ENCODE data around the gene CTNS. TPM values are rescaled to one million over a fixed set of nuclear protein-coding genes. Genes with fewer than 3 reads are reported as not detected.
A peak's percentile ranks its signal among the peaks of the same experiment; 100 is the strongest.

The CTNS gene
- total RNA-seq, result 10 to 100 TPM; 10.3 TPM

- Mint-ChIP-seq H3K4me3 (peak within 1 kb of the TSS; percentile 89), H3K9me3 (no peaks in the 10 kb centered on the region), H3K4me1 (peaks cover 52% of the 10 kb centered on the region), H3K27ac (peak within 1 kb of the TSS; percentile 99), H3K27me3 (no peaks in the 10 kb centered on the region), H3K36me3 (ENCODE audit: low read depth) (peaks cover 7% of the 10 kb centered on the region)
- ChIA-PET POLR2A (interaction anchor here (0.5 to 1.0 kb wide), 2 partner anchors 78 to 822 kb away, joined by 3 read pairs; no protein-coding TSS in a partner anchor), CTCF (interaction anchor here (0.7 to 1.4 kb wide), 7 partner anchors 11 to 211 kb away, joined by 3 to 9 read pairs (median 4); no protein-coding TSS in a partner anchor)
- peak; percentile 96 for DNase-seq
Observed at GRCh38 chr17:3636154-3636907, at the start of gene CTNS, which contains the start of gene SHPK. Gene CTNS (plus strand): TSS chr17:3636760. CDS start chr17:3640207, 3,447 bp downstream. Gene SHPK (minus strand): TSS chr17:3636250. CDS start chr17:3636219, 31 bp downstream.

- DNase-seq, result no peak
- no peaks in the 10 kb centered on the region for H3K27me3 Mint-ChIP-seq
- no peak overlapping the region for H3K4me3 Mint-ChIP-seq
- no peaks in the 10 kb centered on the region for H3K36me3 Mint-ChIP-seq (ENCODE audit: low read depth)
- POLR2A ChIA-PET, result no interaction called here
- CTCF ChIA-PET, result interaction anchor here (0.7 kb wide), 1 partner anchor 29 kb away, joined by 3 read pairs; no protein-coding TSS in a partner anchor
- H3K27ac Mint-ChIP-seq, result no peak overlapping the region
- no peaks in the 10 kb centered on the region for H3K4me1 Mint-ChIP-seq
- no peaks in the 10 kb centered on the region for H3K9me3 Mint-ChIP-seq
Observed at GRCh38 chr17:3589784-3590183, 46.8 kb upstream of the CTNS start.

GRCh38 chr17:3590231-3590630 is 46.3 kb upstream of the CTNS start:
- Mint-ChIP-seq H3K4me1 (no peaks in the 10 kb centered on the region), H3K9me3 (no peaks in the 10 kb centered on the region), H3K27me3 (no peaks in the 10 kb centered on the region), H3K4me3 (no peak overlapping the region), H3K27ac (peak overlapping the region; percentile 5), H3K36me3 (ENCODE audit: low read depth) (no peaks in the 10 kb centered on the region)
- ChIA-PET POLR2A (no interaction called here), CTCF (interaction anchor here (0.7 to 1.6 kb wide), 2 partner anchors 28 to 29 kb away, joined by 3 read pairs; no protein-coding TSS in a partner anchor)
- DNase-seq, result no peak

- Mint-ChIP-seq H3K27me3 (no peaks in the 10 kb centered on the region), H3K4me1 (no peaks in the 10 kb centered on the region), H3K27ac (no peak overlapping the region), H3K4me3 (no peak overlapping the region), H3K9me3 (no peaks in the 10 kb centered on the region), H3K36me3 (ENCODE audit: low read depth) (no peaks in the 10 kb centered on the region)
- POLR2A ChIA-PET, result no interaction called here
- no peak for DNase-seq
- CTCF ChIA-PET, result interaction anchor here (1.6 kb wide), 1 partner anchor 28 kb away, joined by 3 read pairs; no protein-coding TSS in a partner anchor
Observed at GRCh38 chr17:3590768-3591167, 45.8 kb upstream of the CTNS start.

- Mint-ChIP-seq H3K4me1 (no peaks in the 10 kb centered on the region), H3K4me3 (no peak overlapping the region), H3K9me3 (no peaks in the 10 kb centered on the region), H3K27ac (no peak overlapping the region), H3K36me3 (ENCODE audit: low read depth) (no peaks in the 10 kb centered on the region), H3K27me3 (no peaks in the 10 kb centered on the region)
- POLR2A ChIA-PET, result no interaction called here
- CTCF ChIA-PET, result interaction anchor here (1.4 kb wide), 1 partner anchor 8 kb away, joined by 3 read pairs; no protein-coding TSS in a partner anchor
- DNase-seq, result no peak
Observed at GRCh38 chr17:3592216-3592860, 44.2 kb upstream of the CTNS start.

GRCh38 chr17:3593384-3593783 is 43.2 kb upstream of the CTNS start:
- no peak for DNase-seq
- Mint-ChIP-seq H3K27me3 (no peaks in the 10 kb centered on the region), H3K36me3 (ENCODE audit: low read depth) (no peaks in the 10 kb centered on the region), H3K9me3 (no peaks in the 10 kb centered on the region), H3K4me1 (no peaks in the 10 kb centered on the region), H3K27ac (no peak overlapping the region), H3K4me3 (no peak overlapping the region)
- CTCF ChIA-PET, result no interaction called here
- POLR2A ChIA-PET, result no interaction called here

- POLR2A ChIA-PET, result no interaction called here
- CTCF ChIA-PET, result interaction anchor here (0.6 kb wide), 1 partner anchor 88 kb away, joined by 3 read pairs; no protein-coding TSS in a partner anchor
- H3K27me3 Mint-ChIP-seq, result no peaks in the 10 kb centered on the region
- H3K4me3 Mint-ChIP-seq, result no peak overlapping the region
- H3K27ac Mint-ChIP-seq, result no peak overlapping the region
- DNase-seq, result no peak
- H3K4me1 Mint-ChIP-seq, result no peaks in the 10 kb centered on the region
- H3K36me3 Mint-ChIP-seq (ENCODE audit: low read depth), result no peaks in the 10 kb centered on the region
- no peaks in the 10 kb centered on the region for H3K9me3 Mint-ChIP-seq
Observed at GRCh38 chr17:3594051-3594800, 42.3 kb upstream of the CTNS start.

GRCh38 chr17:3594976-3595375 is 41.6 kb upstream of the CTNS start:
- Mint-ChIP-seq H3K27me3 (no peaks in the 10 kb centered on the region), H3K9me3 (no peaks in the 10 kb centered on the region), H3K4me1 (no peaks in the 10 kb centered on the region), H3K27ac (no peak overlapping the region), H3K4me3 (no peak overlapping the region), H3K36me3 (ENCODE audit: low read depth) (no peaks in the 10 kb centered on the region)
- DNase-seq, result no peak
- CTCF ChIA-PET, result no interaction called here
- POLR2A ChIA-PET, result no interaction called here

- no peaks in the 10 kb centered on the region for H3K9me3 Mint-ChIP-seq
- no peaks in the 10 kb centered on the region for H3K27me3 Mint-ChIP-seq
- no peak overlapping the region for H3K27ac Mint-ChIP-seq
- DNase-seq, result no peak
- no peaks in the 10 kb centered on the region for H3K36me3 Mint-ChIP-seq (ENCODE audit: low read depth)
- H3K4me3 Mint-ChIP-seq, result no peak overlapping the region
- ChIA-PET CTCF (no interaction called here), POLR2A (no interaction called here)
- no peaks in the 10 kb centered on the region for H3K4me1 Mint-ChIP-seq
Observed at GRCh38 chr17:3596804-3597464, 39.6 kb upstream of the CTNS start.

- POLR2A ChIA-PET, result no interaction called here
- Mint-ChIP-seq H3K4me3 (no peak overlapping the region), H3K27ac (no peak overlapping the region), H3K4me1 (peaks cover 4% of the 10 kb centered on the region), H3K9me3 (no peaks in the 10 kb centered on the region), H3K36me3 (ENCODE audit: low read depth) (no peaks in the 10 kb centered on the region), H3K27me3 (no peaks in the 10 kb centered on the region)
- no peak for DNase-seq
- CTCF ChIA-PET, result interaction anchor here (0.6 kb wide), 1 partner anchor 39 kb away, joined by 3 read pairs; no protein-coding TSS in a partner anchor
Observed at GRCh38 chr17:3598078-3598477, 38.5 kb upstream of the CTNS start.

GRCh38 chr17:3600529-3601205 is 35.9 kb upstream of the CTNS start:
- no peak overlapping the region for H3K4me3 Mint-ChIP-seq
- H3K36me3 Mint-ChIP-seq (ENCODE audit: low read depth), result no peaks in the 10 kb centered on the region
- H3K27me3 Mint-ChIP-seq, result no peaks in the 10 kb centered on the region
- H3K27ac Mint-ChIP-seq, result no peak overlapping the region
- DNase-seq, result no peak
- CTCF ChIA-PET, result interaction anchor here (1.3 kb wide), 2 partner anchors 9 to 19 kb away, joined by 3 read pairs; no protein-coding TSS in a partner anchor
- POLR2A ChIA-PET, result no interaction called here
- H3K9me3 Mint-ChIP-seq, result no peaks in the 10 kb centered on the region
- H3K4me1 Mint-ChIP-seq, result peaks cover 4% of the 10 kb centered on the region

GRCh38 chr17:3602499-3602898 is 34.1 kb upstream of the CTNS start:
- Mint-ChIP-seq H3K27ac (no peak overlapping the region), H3K4me1 (peaks cover 4% of the 10 kb centered on the region), H3K27me3 (no peaks in the 10 kb centered on the region), H3K36me3 (ENCODE audit: low read depth) (no peaks in the 10 kb centered on the region), H3K9me3 (no peaks in the 10 kb centered on the region), H3K4me3 (no peak overlapping the region)
- CTCF ChIA-PET, result interaction anchor here (1.4 kb wide), 1 partner anchor 11 kb away, joined by 4 read pairs; no protein-coding TSS in a partner anchor
- DNase-seq, result peak; percentile 39
- POLR2A ChIA-PET, result no interaction called here

Measured in activated CD4-positive, alpha-beta T cell treated with anti-CD3 and anti-CD28 coated beads, Interleukin-2, amount 10 ng/mL, durations not matched to agents 7 days and 5 days (primary cell).